ENCODE results near the gene RAB26.
A peak's percentile ranks its signal among the peaks of the same experiment; 100 is the strongest.

The RAB26 gene

DNA sequence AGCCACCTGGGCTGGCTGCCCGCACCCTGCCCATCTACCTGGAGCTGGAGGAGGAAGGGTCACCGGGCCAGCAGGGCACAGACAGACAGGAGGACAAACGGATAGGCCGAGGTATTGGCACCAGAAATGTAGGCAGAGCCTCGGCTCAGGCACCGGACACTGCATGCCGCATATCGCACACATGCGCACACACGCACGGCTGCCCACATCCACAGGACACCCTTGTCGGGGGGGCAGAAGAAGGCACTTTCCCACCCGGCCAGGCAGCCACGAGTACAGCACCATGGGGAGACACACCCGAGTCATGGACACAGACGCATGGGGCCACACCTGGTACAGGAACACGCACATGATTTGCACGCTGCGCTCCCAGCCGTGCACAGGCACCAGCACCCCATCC is 33.5 kb downstream of the RAB26 start:
- Mint-ChIP-seq H3K27ac (no peak overlapping the region), H3K36me3 (peaks cover 3% of the 10 kb centered on the region), H3K9me3 (no peaks in the 10 kb centered on the region), H3K27me3 (no peaks in the 10 kb centered on the region), H3K4me3 (no peak overlapping the region), H3K4me1 (no peaks in the 10 kb centered on the region)
- CTCF ChIA-PET = no interaction called here
- DNase-seq = no peak

DNA sequence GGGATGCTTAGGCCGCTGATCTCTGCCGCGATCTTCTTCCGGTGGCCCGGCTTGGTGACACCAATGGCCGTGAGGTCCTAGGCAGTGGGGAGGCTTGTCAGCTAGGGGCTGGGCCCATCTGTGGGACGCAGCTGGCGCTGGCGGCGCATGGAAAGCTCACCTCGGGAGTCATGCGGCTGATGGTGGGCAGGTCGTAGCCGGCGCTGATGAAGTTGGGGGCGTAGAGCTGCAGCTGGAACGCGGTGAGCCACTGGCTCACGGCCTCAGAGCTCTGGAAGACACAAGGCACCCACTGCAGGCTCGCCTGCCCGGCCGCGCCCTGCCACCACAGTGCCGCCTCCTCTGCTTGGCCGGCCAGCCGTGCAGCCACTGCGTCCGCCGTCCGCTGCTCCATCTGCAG is 35.2 kb downstream of the RAB26 start:
- no peak overlapping the region for H3K27ac Mint-ChIP-seq
- H3K4me3 Mint-ChIP-seq = no peak overlapping the region
- no peaks in the 10 kb centered on the region for H3K4me1 Mint-ChIP-seq
- H3K36me3 Mint-ChIP-seq = no peaks in the 10 kb centered on the region
- CTCF ChIA-PET = no interaction called here
- no peak for DNase-seq
- no peaks in the 10 kb centered on the region for H3K9me3 Mint-ChIP-seq
- no peaks in the 10 kb centered on the region for H3K27me3 Mint-ChIP-seq

DNA sequence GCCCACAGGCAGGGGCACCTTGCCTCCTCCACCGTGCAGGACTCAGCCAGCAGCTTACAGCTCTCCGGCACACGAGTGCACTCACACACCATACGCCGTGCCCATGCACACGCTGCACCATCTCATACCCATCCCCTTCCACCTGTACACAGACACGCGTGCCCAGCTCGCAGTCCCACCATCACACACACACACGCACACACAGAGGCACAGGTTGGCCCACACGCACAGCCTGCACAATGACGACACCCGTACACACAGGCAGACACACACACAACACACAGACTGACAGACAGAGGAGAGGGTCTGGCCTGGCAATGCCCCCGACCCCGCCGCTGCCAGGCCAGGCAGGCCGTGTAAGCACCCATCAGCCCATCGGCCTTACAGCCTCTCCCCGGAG is 35.9 kb downstream of the RAB26 start:
- H3K27me3 Mint-ChIP-seq = no peaks in the 10 kb centered on the region
- H3K9me3 Mint-ChIP-seq = no peaks in the 10 kb centered on the region
- peak overlapping the region; percentile 47 for H3K27ac Mint-ChIP-seq
- no peaks in the 10 kb centered on the region for H3K36me3 Mint-ChIP-seq
- no peak for DNase-seq
- no peaks in the 10 kb centered on the region for H3K4me1 Mint-ChIP-seq
- CTCF ChIA-PET = no interaction called here
- no peak overlapping the region for H3K4me3 Mint-ChIP-seq

DNA sequence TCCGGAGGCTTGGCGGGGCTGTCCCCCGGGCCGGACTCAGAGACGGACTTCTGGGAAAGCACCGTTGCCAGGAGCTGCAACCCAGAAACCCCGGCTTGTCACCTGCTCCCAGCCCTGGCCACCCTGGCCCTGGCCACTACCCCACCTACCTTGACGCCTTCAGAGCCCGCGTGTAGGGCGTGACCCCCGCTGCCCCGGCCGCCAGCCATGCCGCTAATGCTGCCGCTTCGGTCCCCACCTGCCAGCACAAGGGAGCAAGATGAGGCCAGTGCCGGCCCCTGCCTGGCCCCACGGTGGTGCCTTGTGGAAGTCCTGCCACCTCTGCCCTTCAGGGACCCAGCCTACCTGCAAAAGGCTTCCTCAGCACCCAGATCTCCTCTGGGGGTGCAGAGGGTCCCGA is 36.5 kb downstream of the RAB26 start:
- DNase-seq = no peak
- Mint-ChIP-seq H3K27ac (no peak overlapping the region), H3K4me1 (no peaks in the 10 kb centered on the region), H3K36me3 (no peaks in the 10 kb centered on the region), H3K27me3 (no peaks in the 10 kb centered on the region), H3K4me3 (no peak overlapping the region), H3K9me3 (no peaks in the 10 kb centered on the region)
- CTCF ChIA-PET = no interaction called here

DNA sequence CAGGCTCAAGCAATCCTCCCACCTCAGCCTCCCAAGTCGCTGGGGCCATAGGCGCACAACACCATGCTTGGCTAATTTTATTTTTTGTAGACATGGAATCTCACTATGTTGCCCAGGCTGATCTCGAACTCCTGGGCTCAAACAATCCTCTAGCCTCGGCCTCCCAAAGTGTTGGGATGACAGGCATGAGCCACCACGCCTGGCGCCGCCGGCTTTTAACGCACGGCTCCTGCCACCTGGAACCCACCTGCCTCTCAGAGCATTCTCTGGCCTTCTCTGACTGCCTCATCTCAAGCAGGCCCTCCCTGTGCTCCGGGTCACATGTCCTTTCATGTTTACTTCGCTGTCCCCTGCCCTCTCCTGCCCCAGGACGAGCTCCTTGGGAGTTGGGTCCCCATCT is 37.6 kb downstream of the RAB26 start:
- Mint-ChIP-seq H3K4me1 (no peaks in the 10 kb centered on the region), H3K9me3 (no peaks in the 10 kb centered on the region), H3K27me3 (no peaks in the 10 kb centered on the region), H3K36me3 (no peaks in the 10 kb centered on the region), H3K27ac (no peak overlapping the region), H3K4me3 (no peak overlapping the region)
- CTCF ChIA-PET = interaction anchor here (0.9 kb wide), 1 partner anchor 9 kb away, joined by 4 read pairs; no protein-coding TSS in a partner anchor
- no peak for DNase-seq

DNA sequence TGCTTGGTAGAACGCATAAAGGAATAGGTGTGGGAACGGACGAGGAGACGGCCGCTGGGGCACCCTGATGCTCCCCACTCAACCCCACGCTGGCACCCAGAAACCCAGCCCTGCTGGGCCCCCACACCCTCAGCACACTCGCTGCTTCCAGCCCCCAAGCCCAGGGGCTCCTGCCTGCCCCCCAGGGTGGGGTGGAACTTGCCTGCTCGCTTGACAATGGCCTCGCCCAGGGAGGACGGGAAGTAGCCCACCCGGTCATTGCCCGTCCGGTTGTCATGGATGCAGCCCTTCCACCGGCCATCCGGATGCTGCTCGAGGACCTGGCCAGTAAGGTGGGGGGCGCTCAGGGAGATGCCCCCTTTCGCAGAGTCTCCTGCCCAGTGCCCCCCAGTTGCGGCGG is 38.1 kb downstream of the RAB26 start:
- Mint-ChIP-seq H3K4me3 (no peak overlapping the region), H3K27ac (no peak overlapping the region), H3K36me3 (no peaks in the 10 kb centered on the region), H3K9me3 (no peaks in the 10 kb centered on the region), H3K4me1 (no peaks in the 10 kb centered on the region), H3K27me3 (no peaks in the 10 kb centered on the region)
- CTCF ChIA-PET = no interaction called here
- DNase-seq = no peak

DNA sequence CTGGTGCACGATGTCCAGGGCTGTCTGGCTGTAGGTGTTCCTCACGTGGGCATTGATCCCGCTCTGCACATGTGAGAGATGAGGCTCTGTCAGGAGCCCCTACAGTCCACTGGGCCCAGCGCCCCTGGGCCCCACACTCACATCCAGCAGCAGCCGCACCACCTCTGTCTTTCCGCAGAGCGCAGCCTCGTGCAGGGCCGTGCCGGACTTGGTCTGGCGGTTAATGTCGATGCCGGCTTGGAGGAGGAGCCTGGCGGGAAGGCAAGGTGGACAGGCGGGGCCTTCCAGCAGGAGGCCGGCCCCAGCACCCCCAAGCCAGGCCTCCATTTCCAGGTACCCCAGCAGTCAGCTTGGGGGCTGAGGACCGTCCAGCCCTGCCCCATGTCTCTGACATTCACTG is 38.8 kb downstream of the RAB26 start:
- H3K9me3 Mint-ChIP-seq = no peaks in the 10 kb centered on the region
- no peak overlapping the region for H3K4me3 Mint-ChIP-seq
- no peak overlapping the region for H3K27ac Mint-ChIP-seq
- no peak for DNase-seq
- CTCF ChIA-PET = interaction anchor here (1.1 kb wide), 1 partner anchor 39 kb away, joined by 4 read pairs; no protein-coding TSS in a partner anchor
- H3K36me3 Mint-ChIP-seq = no peaks in the 10 kb centered on the region
- no peaks in the 10 kb centered on the region for H3K4me1 Mint-ChIP-seq
- peaks cover 3% of the 10 kb centered on the region for H3K27me3 Mint-ChIP-seq

DNA sequence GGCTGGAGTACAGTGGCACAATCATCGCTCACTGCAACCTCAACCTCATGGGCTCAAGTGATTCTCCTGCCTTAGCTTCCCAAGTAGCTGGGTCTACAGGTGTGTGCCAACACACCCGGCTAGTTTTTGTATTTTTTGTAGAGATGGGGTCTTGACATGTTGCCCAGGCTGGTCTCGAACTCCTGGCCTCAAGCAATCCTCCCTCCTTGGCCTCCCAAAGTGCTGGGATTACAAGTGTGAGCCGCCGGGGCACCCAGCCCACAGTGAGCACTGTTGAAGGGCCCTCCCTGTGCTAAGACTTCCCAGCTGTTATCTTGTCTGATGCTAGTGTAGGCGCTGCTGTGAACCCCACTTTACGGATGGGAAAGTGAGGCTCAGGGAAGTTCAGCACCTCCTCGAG is 40.0 kb downstream of the RAB26 start:
- no peak for DNase-seq
- CTCF ChIA-PET = interaction anchor here (1.1 kb wide), 1 partner anchor 41 kb away, joined by 4 read pairs; no protein-coding TSS in a partner anchor
- Mint-ChIP-seq H3K27me3 (peaks cover 11% of the 10 kb centered on the region), H3K4me3 (no peak overlapping the region), H3K9me3 (no peaks in the 10 kb centered on the region), H3K36me3 (no peaks in the 10 kb centered on the region), H3K4me1 (no peaks in the 10 kb centered on the region), H3K27ac (no peak overlapping the region)

DNA sequence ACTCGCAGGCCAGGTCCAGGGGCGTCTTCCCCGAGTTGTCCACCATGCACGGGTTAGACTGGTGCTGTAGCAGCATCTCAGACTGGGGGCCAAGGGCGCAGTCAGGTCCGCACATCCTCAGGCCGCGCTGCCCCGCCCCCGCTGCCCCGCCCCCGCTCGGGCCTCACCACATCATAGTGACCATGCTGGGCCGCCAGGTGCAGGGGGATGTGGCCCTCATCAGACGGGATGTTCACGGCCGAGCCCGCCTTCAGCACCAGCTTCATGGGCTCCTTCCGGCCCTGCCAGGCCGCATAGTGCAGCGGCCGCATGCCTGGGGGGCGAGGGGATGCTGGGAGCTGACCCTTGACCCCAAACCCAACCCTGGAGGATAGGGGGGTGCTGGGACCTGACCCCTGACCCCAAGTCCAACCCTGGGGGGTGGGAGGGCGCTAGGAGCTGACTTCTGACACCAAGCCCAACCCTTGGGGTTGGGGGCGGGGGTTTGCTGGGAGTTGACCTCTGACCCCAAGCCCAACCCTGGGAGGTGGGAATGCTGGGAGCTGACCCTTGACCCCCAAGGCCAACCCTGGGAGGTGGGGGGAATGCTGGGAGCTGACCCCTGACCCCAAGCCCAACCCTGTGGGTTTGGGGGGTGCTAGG is 40.9 kb downstream of the RAB26 start:
- no peak for DNase-seq
- H3K36me3 Mint-ChIP-seq = no peaks in the 10 kb centered on the region
- H3K27ac Mint-ChIP-seq = no peak overlapping the region
- CTCF ChIA-PET = no interaction called here
- no peak overlapping the region for H3K4me3 Mint-ChIP-seq
- H3K27me3 Mint-ChIP-seq = peaks cover 21% of the 10 kb centered on the region
- H3K9me3 Mint-ChIP-seq = no peaks in the 10 kb centered on the region
- no peaks in the 10 kb centered on the region for H3K4me1 Mint-ChIP-seq

DNA sequence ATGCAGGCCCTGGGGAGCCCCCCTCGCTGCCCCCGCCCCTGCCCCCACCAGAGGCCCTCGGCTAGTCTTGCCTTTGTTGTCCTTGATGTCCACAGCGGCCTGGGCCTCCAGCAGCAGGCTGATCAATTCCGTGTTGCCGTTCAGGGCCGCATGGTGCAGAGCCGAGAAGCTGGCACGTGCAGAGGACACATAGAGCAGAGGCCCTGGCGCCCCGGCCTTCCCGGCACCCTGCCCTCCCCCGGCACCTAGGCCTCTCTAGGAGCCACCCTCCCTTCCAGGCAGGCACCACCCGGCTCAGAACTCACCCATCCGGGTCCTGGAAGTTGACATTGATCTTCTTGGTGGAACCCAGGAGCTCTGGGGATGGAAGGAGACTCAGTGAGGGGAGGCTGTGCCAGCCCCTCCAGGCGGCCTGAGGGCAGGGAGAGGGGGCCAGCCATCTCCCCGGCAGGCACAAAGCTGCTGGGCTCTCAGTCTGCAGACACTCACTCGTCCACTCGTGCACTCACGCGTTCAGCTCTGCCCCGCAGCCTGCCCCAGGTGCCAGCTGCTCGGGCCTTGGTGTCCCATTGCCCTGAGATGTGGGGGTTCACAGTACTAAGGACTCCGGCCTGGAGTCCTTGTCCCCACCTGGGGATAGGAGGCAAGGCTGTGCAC is 41.7 kb downstream of the RAB26 start:
- Mint-ChIP-seq H3K4me3 (no peak overlapping the region), H3K4me1 (peaks cover 4% of the 10 kb centered on the region), H3K9me3 (no peaks in the 10 kb centered on the region), H3K36me3 (no peaks in the 10 kb centered on the region), H3K27ac (no peak overlapping the region), H3K27me3 (peaks cover 29% of the 10 kb centered on the region)
- DNase-seq = no peak
- CTCF ChIA-PET = no interaction called here

DNA sequence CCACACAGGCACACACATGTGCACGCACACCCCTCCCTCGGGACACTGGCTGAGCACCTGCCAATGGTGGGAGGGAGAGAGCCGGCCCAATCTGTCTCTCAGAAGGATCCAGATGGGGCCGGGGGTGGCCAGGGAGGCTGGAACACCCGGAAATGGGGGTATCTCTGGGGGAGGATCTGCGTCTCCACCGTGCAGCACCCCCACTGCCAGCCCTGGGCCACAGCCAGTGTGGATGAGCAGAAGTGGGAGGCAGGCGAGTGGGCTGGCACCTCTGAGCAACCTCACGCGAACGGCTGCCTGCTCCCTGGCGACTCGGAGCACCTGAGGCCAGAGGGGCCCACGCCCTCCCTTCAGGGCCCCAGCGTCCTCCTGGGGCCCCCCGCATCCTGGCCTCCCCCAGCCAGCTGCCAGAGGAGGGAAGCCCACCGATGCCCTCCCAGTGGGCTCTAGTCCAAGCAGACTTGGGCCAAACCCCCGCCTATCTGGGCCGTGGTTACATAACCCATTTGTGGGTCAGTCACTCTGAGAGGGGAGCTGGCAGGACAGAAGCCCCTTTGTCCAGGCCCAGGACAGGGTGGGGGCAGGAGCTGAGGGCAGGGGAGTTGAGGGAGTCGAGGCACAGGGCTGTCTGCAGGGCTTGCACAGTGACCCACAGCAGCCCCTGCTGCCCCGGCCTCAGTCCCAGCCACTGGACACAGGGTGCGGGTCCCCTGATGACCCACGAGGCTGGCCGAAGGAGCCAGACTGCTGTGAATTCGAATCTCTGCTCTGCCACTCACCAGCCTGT is 42.4 kb downstream of the RAB26 start:
- Mint-ChIP-seq H3K9me3 (no peaks in the 10 kb centered on the region), H3K27ac (no peak overlapping the region), H3K36me3 (no peaks in the 10 kb centered on the region), H3K4me3 (no peak overlapping the region), H3K27me3 (peaks cover 36% of the 10 kb centered on the region), H3K4me1 (peaks cover 4% of the 10 kb centered on the region)
- CTCF ChIA-PET = no interaction called here
- DNase-seq = no peak

DNA sequence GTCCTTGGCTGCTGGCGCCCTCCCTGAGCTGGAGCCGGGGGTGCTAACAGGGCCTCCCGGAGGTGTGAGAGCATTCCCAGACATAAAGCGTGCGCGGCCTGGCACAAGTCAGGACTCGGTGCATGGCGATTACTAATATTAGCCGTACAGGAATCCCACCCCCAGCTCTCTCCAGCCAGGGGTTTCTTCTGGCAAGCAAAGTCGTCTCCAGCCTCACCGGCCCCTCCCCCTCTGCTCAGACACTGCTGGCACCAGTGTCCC is 43.0 kb downstream of the RAB26 start:
- Mint-ChIP-seq H3K27me3 (peaks cover 41% of the 10 kb centered on the region), H3K36me3 (no peaks in the 10 kb centered on the region), H3K4me1 (peaks cover 4% of the 10 kb centered on the region), H3K9me3 (no peaks in the 10 kb centered on the region), H3K4me3 (no peak overlapping the region), H3K27ac (no peak overlapping the region)
- CTCF ChIA-PET = no interaction called here
- no peak for DNase-seq

DNA sequence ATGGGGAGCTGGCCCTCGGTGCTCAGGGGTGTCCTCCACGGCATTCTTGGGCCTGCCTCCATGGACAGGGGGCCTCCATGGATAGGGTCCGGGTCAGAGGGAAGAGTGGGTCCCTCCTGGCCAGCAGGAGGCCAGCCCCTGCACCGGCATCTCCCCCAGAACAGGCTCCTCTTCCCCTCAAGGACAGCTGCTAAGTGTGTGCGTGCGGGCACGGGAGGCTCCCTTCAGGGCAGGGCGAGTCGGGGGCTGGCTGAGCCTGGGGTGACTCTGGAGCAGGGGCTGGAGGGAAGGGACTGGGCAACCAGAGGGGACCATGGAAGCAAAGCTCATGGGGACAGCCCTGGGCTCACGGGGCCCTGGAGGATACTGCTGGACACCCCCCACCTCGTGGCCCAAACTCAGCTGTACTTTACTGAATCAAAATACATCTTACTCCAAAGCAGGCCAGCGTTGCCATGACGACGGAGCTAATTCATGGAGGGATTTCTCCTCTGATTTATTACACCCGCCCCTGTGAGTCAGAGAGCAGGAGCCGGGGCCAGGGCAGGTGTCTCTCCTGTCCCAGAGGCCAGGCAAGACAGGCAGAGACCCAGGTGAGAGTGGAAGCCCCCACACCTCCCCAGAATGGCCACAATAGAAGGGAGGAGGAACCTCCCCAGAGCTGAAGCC is 45.9 kb downstream of the RAB26 start:
- no peaks in the 10 kb centered on the region for H3K36me3 Mint-ChIP-seq
- no peaks in the 10 kb centered on the region for H3K9me3 Mint-ChIP-seq
- no peak overlapping the region for H3K4me3 Mint-ChIP-seq
- H3K4me1 Mint-ChIP-seq = peaks cover 4% of the 10 kb centered on the region
- DNase-seq = peak; percentile 50
- no peak overlapping the region for H3K27ac Mint-ChIP-seq
- CTCF ChIA-PET = interaction anchor here (0.8 to 2.1 kb wide), 10 partner anchors 9 to 307 kb away, joined by 3 to 16 read pairs (median 4); partner anchors contain the start of genes ECI1 and PGP
- H3K27me3 Mint-ChIP-seq = peaks cover 67% of the 10 kb centered on the region

DNA sequence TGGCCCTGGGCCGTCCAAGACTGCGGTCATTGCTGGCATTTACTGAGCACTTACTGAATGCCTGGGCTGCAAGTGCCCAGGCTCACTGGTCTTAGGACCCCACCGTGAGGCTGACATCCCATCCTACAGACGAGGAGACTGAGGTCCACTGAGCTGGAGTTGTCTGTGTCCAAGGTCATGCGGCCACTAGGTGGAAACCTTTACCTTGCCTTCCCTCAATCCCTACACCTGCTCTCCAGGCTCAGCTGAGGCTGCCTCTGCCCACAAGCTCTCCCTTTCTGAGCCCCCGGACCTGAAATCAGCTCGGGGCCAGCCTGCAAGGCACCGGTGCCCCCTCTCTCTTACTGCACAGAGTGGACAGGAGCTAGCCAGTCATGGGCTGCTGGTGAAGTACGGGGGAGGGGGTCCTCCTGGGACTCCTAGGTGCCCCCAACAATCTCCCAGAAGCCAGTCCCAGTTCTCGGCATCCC is 46.5 kb downstream of the RAB26 start:
- Mint-ChIP-seq H3K27me3 (peaks cover 73% of the 10 kb centered on the region), H3K4me1 (peaks cover 4% of the 10 kb centered on the region), H3K36me3 (no peaks in the 10 kb centered on the region), H3K27ac (no peak overlapping the region), H3K9me3 (no peaks in the 10 kb centered on the region), H3K4me3 (peak overlapping the region; percentile 41)
- DNase-seq = peak; percentile 72
- CTCF ChIA-PET = interaction anchor here (0.5 to 2.1 kb wide), 12 partner anchors 9 to 307 kb away, joined by 3 to 16 read pairs (median 4); partner anchors contain the start of genes ECI1 and PGP
